ENCODE measurements around the gene PKD2L2. TPM values are rescaled to one million over a fixed set of nuclear protein-coding genes. Genes with fewer than 3 reads are reported as not detected.

The PKD2L2 gene
- total and polyA plus RNA-seq, 8 donors = 0.23 to 0.82 (median 0.39) TPM; not detected in 2

- DNase-seq (no peak), ATAC-seq (no peak)
- no peaks in the 10 kb centered on the region for H3K36me3 ChIP-seq
- no peak for TF ChIP-seq CTCF (IDR thresholded peaks at IDR 0.05)
- H3K4me1 ChIP-seq = no peaks in the 10 kb centered on the region
- H3K27ac ChIP-seq = no peak overlapping the region
- no peaks in the 10 kb centered on the region for H3K27me3 ChIP-seq
- H3K9me3 ChIP-seq = peaks cover 0 to 16% of the 10 kb centered on the region in 2 donors
- intact Hi-C loops (cut with DNase I) = no loop called here
- H3K4me3 ChIP-seq = no peak overlapping the region
Measured at GRCh38 chr5:137916923-137917322, 27.7 kb downstream of the PKD2L2 start.

DNA sequence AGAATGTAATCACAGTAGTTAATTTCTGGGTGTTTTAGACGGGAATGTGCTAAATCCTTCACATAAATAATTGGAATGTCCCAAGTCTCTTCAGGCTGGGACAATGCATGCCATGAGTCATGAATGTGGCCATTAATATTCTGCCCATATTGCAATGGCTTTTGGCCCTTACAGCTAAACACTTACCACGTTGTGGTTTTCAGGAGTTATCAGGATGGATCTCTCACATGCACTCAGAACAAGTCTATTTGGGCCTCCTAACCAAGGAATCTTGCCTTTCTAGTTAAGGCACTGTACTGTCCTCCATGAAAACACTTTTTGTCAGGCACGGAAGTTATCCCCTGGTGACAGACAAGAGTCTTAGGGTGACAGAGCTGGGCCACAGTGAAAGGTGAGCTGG, 32.7 kb downstream of the PKD2L2 start:
- peaks cover 0 to 4% of the 10 kb centered on the region in 2 donors for H3K36me3 ChIP-seq
- TF ChIP-seq CTCF (IDR thresholded peaks at IDR 0.05) = no peak
- H3K27ac ChIP-seq = no peak overlapping the region
- no peak for ATAC-seq
- H3K9me3 ChIP-seq = peaks cover 0 to 3% of the 10 kb centered on the region in 2 donors
- no peaks in the 10 kb centered on the region for H3K4me1 ChIP-seq
- no peak for DNase-seq
- H3K4me3 ChIP-seq = no peak overlapping the region
- no peaks in the 10 kb centered on the region for H3K27me3 ChIP-seq
- intact Hi-C loops (cut with DNase I) = no loop called here

- TF ChIP-seq CTCF (IDR thresholded peaks at IDR 0.05) = no peak
- no peak for ATAC-seq
Measured at GRCh38 chr5:137923856-137924255, 34.6 kb downstream of the PKD2L2 start.

DNA sequence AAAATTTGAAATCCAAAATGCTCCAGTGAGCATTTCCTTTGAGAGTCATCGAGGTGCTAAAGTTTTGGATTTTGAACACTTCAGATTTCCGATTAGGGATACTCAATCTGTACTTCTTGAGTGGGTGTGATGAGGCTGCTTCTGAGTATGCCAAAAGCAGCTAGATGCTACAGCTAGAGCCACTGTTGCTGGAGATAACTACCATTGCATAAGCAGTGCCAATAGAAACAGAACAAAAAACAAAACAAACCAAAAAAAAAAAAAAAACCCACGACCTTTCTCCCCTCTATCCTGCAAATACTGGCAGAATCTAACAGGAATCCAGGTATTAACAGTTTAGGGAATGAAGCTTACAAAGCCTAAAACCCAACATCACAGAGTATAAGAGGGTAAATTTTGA, 43.5 kb downstream of the PKD2L2 start:
- TF ChIP-seq CTCF (IDR thresholded peaks at IDR 0.05) = no peak
- no peak for ATAC-seq
- peaks cover 0 to 14% of the 10 kb centered on the region in 2 donors for H3K36me3 ChIP-seq
- DNase-seq = no peak
- H3K27me3 ChIP-seq = no peaks in the 10 kb centered on the region
- no peaks in the 10 kb centered on the region for H3K9me3 ChIP-seq
- no peaks in the 10 kb centered on the region for H3K4me1 ChIP-seq
- no peak overlapping the region for H3K4me3 ChIP-seq
- intact Hi-C loops (cut with DNase I) = no loop called here
- H3K27ac ChIP-seq = no peak overlapping the region

More at GRCh38 chr5:137923856-137924255, 34.6 kb downstream of the PKD2L2 start:
- DNase-seq = peak in 1 of 4 donors; percentile 3
- no peak overlapping the region for H3K4me3 ChIP-seq
- intact Hi-C loops (cut with DNase I) = no loop called here
- H3K4me1 ChIP-seq = no peaks in the 10 kb centered on the region
- H3K27me3 ChIP-seq = no peaks in the 10 kb centered on the region
- peaks cover 0 to 13% of the 10 kb centered on the region in 2 donors for H3K36me3 ChIP-seq
- no peaks in the 10 kb centered on the region for H3K9me3 ChIP-seq
- H3K27ac ChIP-seq = no peak overlapping the region

DNA sequence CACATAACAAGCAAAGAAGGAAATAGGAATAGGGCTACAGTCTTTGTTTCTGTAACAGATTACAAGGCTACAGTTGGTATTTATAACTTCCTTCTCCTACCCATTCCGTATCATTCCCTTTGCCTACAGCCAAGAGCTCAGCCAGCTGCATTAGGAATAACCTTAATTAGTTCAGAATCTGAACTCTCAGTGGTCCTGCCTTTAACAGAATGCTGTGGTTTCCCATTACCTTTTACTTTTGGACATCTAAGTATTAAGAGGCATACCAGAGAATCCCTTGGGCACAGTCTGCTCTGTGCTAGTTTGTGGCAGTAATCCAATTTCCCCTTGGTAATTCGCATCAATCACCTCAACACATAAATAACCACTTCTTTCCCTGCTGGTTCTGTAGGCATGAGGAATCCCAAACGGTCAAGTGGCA, 44.2 kb downstream of the PKD2L2 start:
- intact Hi-C loops (cut with DNase I) = no loop called here
- no peak for DNase-seq
- Histone ChIP-seq H3K36me3 (peaks cover 0 to 18% of the 10 kb centered on the region in 2 donors), H3K9me3 (no peaks in the 10 kb centered on the region), H3K27ac (no peak overlapping the region), H3K27me3 (no peaks in the 10 kb centered on the region), H3K4me1 (no peaks in the 10 kb centered on the region), H3K4me3 (no peak overlapping the region)
- TF ChIP-seq CTCF (IDR thresholded peaks at IDR 0.05) = no peak
- ATAC-seq = no peak

Measured in left lung (tissue), 10 donors.